HepG2 (cell line): ENCODE results near the gene S100A13. TPM values are rescaled to one million over a fixed set of nuclear protein-coding genes. Genes with fewer than 3 reads are reported as not detected.

ENCODE experiments used
- BCL6 ChIP-seq: IDR thresholded peaks from 2 replicates; pipeline ENCODE4 v1.6.1; 2016; ENCODE audit warnings: missing genetic modification reagents, missing compliant biosample characterization
- FOXA1 ChIP-seq, 2 experiments: fragments of 450-650 bp in 1 of 2; sonication (generic) in 1 of 2; formaldehyde crosslinking in 1 of 2; IDR thresholded peaks; 2 replicates each; pipeline versions ENCODE4 v1.4.0 to v1.6.1; 2016 to 2020; ENCODE audit warnings: missing genetic modification reagents in 1 of 2
- HNF4A ChIP-seq: sonication (generic); formaldehyde crosslinking; IDR thresholded peaks from 2 replicates; pipeline ENCODE4 v1.4.0; 2020; ENCODE audit warnings: missing genetic modification reagents
- NCOA2 ChIP-seq: sonication (generic); formaldehyde crosslinking; IDR thresholded peaks from 2 replicates; pipeline ENCODE4 v1.8.0; 2022; ENCODE audit warnings: inconsistent platforms
- SOX5 ChIP-seq: IDR thresholded peaks from 2 replicates; pipeline ENCODE4 v1.6.1; 2016; ENCODE audit warnings: borderline replicate concordance
- SOX6 ChIP-seq, 2 experiments: fragments of 450-650 bp in 1 of 2; sonication (generic) in 1 of 2; formaldehyde crosslinking in 1 of 2; IDR thresholded peaks; 2 replicates each; pipeline versions ENCODE4 v1.4.0 to v1.6.1; 2017 to 2020; ENCODE audit warnings: antibody characterized with exemption in 1 of 2, mild to moderate bottlenecking in 1 of 2, missing genetic modification reagents in 1 of 2
- TRIM24 ChIP-seq: sonication (generic); formaldehyde crosslinking; IDR thresholded peaks from 2 replicates; pipeline ENCODE4 v1.8.0; 2022; ENCODE audit warnings: mild to moderate bottlenecking, missing genetic modification reagents
- YEATS4 ChIP-seq: sonication (generic); formaldehyde crosslinking; IDR thresholded peaks from 2 replicates; pipeline ENCODE4 v1.4.0; 2020; ENCODE audit warnings: missing genetic modification reagents, borderline replicate concordance
- ZNF781 ChIP-seq: sonication (generic); formaldehyde crosslinking; IDR thresholded peaks from 2 replicates; pipeline ENCODE4 v1.5.1; 2020; ENCODE audit warnings: borderline replicate concordance, mild to moderate bottlenecking, missing genetic modification reagents; ENCODE audit errors: not compliant biosample characterization
- polyA plus RNA-seq, 8 experiments: library from polyadenylated mRNA; depleted of rRNA in 3 of 8; stranded (reverse) in 7 of 8; unstranded in 1 of 8; fragments of >200 nt; fragmentation: Illumina TruSeq in 4 of 8; extraction: Trizol in 4 of 8; gene quantifications; 2 replicates each; pipeline versions ENCODE4 v1.2.1 to v1.2.3, GENCODE V29; 2011 to 2016; ENCODE audit warnings: low read depth in 4 of 8, missing spikeins in 1 of 8, mixed read lengths in 1 of 8; ENCODE audit not compliant: insufficient read depth in 1 of 8
- total RNA-seq, 5 experiments: library from RNA; depleted of rRNA; stranded (reverse); fragments of >200 nt; fragmentation: Illumina TruSeq; extraction: Trizol; gene quantifications; 2 replicates each; pipeline ENCODE4 v1.2.3, GENCODE V29; 2016; ENCODE audit warnings: low read depth in 1 of 5
- TF ChIP-seq, protein P1 (sequence below): sonication (generic); formaldehyde crosslinking; IDR thresholded peaks from 2 replicates; pipeline ENCODE4 v1.4.0; 2020; ENCODE audit warnings: missing genetic modification reagents
- TF ChIP-seq, protein P2 (sequence below): sonication (generic); formaldehyde crosslinking; IDR thresholded peaks from 2 replicates; pipeline ENCODE4 v1.5.0; 2020; ENCODE audit warnings: mild to moderate bottlenecking, missing genetic modification reagents, borderline replicate concordance
- TF ChIP-seq, protein P3 (sequence below): IDR thresholded peaks from 2 replicates; pipeline ENCODE4 v1.4.0; 2020; ENCODE audit warnings: mild to moderate bottlenecking, missing genetic modification reagents

Gene S100A13
- total and polyA plus RNA-seq, 2 of the 13 experiments (the other 11 are each of a cell fraction or from before 2014, with no cell fraction given) = 89.5 to 172 TPM

DNA sequence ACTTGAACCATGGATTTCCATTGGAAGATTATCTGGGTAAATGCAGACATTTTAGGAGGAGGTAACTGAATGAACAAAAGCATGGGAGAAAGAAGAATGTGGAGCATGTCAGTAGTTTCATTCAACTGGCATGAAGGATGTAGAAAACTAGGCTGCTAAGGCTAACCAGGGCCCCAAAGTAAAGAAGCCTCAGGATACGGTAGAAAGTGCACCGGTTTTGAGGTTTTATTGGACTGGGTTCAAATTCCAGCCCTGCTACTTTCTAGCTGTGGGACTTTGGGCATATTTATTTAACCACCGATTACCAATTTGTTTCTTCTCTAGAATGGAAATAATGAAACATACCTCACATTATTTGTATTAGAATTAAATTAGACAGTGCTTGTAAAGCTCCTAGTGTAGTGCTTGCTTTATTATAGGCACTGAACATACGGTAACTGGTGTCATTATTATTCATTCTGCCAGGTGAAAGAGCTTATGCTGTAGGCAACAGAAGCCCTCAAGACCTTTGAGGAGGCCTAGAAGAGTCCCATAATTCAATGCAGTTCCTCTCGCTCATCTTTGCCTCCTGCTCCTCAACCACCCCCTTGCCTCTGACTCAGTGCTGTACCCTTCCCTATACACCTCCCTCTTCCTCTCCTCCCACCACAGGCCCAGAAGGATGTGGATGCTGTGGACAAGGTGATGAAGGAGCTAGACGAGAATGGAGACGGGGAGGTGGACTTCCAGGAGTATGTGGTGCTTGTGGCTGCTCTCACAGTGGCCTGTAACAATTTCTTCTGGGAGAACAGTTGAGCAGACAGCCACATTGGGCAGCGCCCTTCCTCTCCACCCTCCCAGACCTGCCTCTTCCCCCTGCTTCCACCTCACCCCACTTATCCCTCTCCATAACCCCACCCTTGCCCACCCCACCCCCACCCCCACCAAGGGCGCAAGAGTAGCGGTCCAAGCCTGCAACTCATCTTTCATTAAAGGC lies 4.0 kb upstream of the S100A13 start (continued):
- TF ChIP-seq TRIM24 (CRISPR knock-in tag) (no peak), NCOA2 (CRISPR knock-in tag) (0 out of 2 replicates have a peak, but pooled peaks have one; percentile 43), SOX6 (IDR thresholded peaks at IDR 0.05) (no peak), SOX6 (CRISPR knock-in tag; IDR thresholded peaks at IDR 0.05) (peak; percentile 33; the same call in 1 of the 2 replicates), BCL6 (CRISPR knock-in tag) (0 out of 2 replicates have a peak, but pooled peaks have one; percentile 7), HNF4A (CRISPR knock-in tag) (peak; percentile 91), SOX5 (CRISPR knock-in tag) (0 out of 2 replicates have a peak, but pooled peaks have one; percentile 14), YEATS4 (CRISPR knock-in tag) (0 out of 2 replicates have a peak, but pooled peaks have one; percentile 35), ZNF781 (no peak), FOXA1 (IDR thresholded peaks at IDR 0.05) (no peak), FOXA1 (CRISPR knock-in tag; IDR thresholded peaks at IDR 0.05) (0 out of 2 replicates have a peak, but pooled peaks have one; percentile 26)
- TF ChIP-seq, protein P1, sequence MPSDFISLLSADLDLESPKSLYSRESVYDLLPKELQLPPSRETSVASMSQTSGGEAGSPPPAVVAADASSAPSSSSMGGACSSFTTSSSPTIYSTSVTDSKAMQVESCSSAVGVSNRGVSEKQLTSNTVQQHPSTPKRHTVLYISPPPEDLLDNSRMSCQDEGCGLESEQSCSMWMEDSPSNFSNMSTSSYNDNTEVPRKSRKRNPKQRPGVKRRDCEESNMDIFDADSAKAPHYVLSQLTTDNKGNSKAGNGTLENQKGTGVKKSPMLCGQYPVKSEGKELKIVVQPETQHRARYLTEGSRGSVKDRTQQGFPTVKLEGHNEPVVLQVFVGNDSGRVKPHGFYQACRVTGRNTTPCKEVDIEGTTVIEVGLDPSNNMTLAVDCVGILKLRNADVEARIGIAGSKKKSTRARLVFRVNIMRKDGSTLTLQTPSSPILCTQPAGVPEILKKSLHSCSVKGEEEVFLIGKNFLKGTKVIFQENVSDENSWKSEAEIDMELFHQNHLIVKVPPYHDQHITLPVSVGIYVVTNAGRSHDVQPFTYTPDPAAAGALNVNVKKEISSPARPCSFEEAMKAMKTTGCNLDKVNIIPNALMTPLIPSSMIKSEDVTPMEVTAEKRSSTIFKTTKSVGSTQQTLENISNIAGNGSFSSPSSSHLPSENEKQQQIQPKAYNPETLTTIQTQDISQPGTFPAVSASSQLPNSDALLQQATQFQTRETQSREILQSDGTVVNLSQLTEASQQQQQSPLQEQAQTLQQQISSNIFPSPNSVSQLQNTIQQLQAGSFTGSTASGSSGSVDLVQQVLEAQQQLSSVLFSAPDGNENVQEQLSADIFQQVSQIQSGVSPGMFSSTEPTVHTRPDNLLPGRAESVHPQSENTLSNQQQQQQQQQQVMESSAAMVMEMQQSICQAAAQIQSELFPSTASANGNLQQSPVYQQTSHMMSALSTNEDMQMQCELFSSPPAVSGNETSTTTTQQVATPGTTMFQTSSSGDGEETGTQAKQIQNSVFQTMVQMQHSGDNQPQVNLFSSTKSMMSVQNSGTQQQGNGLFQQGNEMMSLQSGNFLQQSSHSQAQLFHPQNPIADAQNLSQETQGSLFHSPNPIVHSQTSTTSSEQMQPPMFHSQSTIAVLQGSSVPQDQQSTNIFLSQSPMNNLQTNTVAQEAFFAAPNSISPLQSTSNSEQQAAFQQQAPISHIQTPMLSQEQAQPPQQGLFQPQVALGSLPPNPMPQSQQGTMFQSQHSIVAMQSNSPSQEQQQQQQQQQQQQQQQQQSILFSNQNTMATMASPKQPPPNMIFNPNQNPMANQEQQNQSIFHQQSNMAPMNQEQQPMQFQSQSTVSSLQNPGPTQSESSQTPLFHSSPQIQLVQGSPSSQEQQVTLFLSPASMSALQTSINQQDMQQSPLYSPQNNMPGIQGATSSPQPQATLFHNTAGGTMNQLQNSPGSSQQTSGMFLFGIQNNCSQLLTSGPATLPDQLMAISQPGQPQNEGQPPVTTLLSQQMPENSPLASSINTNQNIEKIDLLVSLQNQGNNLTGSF (CRISPR knock-in tag) = no peak
- TF ChIP-seq, protein P2, sequence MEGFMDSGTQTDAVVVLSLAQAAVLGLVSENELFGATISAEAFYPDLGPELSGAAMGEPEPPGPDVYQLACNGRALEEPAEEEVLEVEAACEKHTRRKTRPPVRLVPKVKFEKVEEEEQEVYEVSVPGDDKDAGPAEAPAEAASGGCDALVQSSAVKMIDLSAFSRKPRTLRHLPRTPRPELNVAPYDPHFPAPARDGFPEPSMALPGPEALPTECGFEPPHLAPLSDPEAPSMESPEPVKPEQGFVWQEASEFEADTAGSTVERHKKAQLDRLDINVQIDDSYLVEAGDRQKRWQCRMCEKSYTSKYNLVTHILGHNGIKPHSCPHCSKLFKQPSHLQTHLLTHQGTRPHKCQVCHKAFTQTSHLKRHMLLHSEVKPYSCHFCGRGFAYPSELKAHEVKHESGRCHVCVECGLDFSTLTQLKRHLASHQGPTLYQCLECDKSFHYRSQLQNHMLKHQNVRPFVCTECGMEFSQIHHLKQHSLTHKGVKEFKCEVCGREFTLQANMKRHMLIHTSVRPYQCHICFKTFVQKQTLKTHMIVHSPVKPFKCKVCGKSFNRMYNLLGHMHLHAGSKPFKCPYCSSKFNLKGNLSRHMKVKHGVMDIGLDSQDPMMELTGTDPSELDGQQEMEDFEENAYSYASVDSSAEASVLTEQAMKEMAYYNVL (CRISPR knock-in tag) = peak; percentile 26; the same call in 1 of the 2 replicates
- TF ChIP-seq, protein P3, sequence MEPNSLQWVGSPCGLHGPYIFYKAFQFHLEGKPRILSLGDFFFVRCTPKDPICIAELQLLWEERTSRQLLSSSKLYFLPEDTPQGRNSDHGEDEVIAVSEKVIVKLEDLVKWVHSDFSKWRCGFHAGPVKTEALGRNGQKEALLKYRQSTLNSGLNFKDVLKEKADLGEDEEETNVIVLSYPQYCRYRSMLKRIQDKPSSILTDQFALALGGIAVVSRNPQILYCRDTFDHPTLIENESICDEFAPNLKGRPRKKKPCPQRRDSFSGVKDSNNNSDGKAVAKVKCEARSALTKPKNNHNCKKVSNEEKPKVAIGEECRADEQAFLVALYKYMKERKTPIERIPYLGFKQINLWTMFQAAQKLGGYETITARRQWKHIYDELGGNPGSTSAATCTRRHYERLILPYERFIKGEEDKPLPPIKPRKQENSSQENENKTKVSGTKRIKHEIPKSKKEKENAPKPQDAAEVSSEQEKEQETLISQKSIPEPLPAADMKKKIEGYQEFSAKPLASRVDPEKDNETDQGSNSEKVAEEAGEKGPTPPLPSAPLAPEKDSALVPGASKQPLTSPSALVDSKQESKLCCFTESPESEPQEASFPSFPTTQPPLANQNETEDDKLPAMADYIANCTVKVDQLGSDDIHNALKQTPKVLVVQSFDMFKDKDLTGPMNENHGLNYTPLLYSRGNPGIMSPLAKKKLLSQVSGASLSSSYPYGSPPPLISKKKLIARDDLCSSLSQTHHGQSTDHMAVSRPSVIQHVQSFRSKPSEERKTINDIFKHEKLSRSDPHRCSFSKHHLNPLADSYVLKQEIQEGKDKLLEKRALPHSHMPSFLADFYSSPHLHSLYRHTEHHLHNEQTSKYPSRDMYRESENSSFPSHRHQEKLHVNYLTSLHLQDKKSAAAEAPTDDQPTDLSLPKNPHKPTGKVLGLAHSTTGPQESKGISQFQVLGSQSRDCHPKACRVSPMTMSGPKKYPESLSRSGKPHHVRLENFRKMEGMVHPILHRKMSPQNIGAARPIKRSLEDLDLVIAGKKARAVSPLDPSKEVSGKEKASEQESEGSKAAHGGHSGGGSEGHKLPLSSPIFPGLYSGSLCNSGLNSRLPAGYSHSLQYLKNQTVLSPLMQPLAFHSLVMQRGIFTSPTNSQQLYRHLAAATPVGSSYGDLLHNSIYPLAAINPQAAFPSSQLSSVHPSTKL (CRISPR knock-in tag) = 0 out of 2 replicates have a peak, but pooled peaks have one; percentile 36
